EH (cell line): ENCODE results near the gene MEGF11.
A peak's percentile ranks its signal among the peaks of the same experiment; 100 is the strongest.
"Not testable (repeated sequence)": the region's sequence is repeated elsewhere in the genome, so short reads cannot be mapped to it uniquely, and the experiment has no call there.

Experiments used
- DNase-seq: peaks from one replicate; pipeline ENCODE4 v3.0.0-alpha.2; 2015; ENCODE audit warnings: low read depth

The MEGF11 gene

GRCh38 chr15:66025972-66026371, 227.6 kb downstream of the MEGF11 start:
- DNase-seq, result no peak

- no peak for DNase-seq
Observed at GRCh38 chr15:66025015-66025452, 228.5 kb downstream of the MEGF11 start.

DNA sequence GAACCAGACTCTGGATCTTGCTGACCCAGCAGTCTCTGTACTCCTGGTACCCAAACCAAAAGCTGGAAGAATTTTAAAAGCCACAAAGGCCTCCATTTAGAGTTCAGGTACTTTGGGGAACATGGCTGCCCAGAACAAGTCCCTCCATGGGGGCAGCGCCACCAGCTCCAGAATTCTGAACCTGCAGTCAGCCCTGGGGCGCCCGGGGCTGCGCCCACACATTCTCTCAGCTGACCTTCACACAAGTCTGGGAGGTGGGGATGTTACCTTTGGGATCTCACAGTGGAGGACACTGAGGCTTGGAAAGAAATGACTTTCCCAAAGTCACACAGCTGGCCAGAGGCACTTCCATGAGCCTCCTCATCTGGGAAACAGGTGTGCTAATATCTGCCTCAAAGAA, 229.4 kb downstream of the MEGF11 start:
- no peak for DNase-seq

GRCh38 chr15:66023311-66023972, 230.1 kb downstream of the MEGF11 start:
- no peak for DNase-seq

DNA sequence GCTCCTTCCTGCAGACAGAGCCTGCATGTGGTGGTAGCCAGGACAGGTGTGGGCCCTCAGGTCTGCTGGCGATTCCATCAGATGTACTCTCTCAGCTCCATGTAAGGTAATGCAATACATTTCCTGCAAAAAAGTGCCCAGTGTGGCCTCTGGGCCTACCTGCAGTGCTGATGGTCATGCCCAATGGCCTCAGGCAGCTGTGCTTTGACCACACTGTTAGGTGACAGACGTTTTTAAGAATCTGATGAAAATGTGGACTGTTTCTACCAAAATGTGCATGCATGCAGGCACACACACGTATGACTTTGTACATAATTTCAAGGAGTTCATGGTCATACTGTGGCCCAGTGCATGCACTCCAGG, 231.4 kb downstream of the MEGF11 start:
- DNase-seq, result no peak

DNA sequence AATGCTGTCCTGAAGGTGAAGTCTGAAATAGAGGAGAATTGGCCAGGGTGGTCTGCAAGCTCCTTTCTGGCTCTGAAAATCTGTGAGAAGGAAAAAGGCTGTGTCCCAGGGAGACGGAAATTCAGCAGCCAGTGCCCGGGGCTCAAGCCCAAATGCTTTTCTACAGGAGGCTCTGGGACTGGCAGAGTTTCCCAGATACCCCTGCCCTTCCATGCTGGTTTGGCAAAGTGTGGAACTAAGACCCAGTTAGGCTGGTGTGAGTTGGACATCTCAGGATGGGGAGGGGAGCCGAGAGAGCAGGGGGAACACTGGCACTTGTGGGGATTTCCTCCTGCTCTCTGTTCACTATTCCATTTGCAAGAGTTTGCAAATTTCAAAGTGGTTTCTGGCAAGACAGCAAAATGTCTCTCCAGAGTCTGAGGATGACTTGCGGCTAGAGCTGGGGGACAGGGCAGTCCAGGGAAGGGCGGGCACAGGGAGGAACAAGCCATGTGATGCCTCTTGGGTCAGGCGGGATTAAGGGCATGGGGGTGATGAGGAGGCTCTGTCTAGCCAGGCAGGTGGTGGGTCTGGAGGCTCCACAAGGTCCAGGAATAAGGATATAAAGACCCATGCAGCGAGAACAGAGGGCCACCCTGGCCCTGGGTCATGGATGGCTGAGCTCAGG, 231.9 kb downstream of the MEGF11 start:
- no peak for DNase-seq

DNA sequence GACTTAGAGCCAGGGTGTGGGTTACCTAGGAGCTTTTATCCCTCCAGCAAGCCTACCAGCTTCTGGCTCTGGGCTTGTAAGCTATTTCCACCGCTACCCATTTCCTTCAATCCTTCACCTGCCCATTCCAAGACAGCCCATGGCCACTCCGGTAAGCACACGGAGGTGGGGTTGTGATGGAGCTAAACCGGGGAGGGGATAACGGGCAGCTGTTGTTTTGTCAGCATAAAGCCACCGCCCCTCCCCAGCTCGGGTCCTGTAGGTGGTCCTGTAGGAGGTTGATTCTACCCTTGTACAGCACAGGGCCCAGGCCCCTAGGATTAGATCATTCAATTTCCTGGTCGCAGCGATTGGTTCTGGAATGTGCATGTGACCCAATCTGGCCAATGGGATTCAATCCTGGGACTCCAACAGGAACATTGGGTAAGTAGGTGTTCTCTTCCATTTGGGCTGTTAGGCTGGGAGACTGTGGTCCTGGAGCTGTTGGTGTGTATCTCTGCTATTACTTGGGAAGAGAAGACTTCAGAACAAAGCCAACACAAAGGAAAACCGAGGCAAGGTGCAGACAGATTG, 233.6 kb downstream of the MEGF11 start:
- no peak for DNase-seq

- DNase-seq, result no peak
Observed at GRCh38 chr15:66019368-66019767, 234.2 kb downstream of the MEGF11 start.

GRCh38 chr15:66018488-66018797, 235.1 kb downstream of the MEGF11 start:
- DNase-seq, result no peak

- DNase-seq, result no peak
Observed at GRCh38 chr15:66017792-66018487, 235.6 kb downstream of the MEGF11 start.

- no peak for DNase-seq
Observed at GRCh38 chr15:66017000-66017399, 236.6 kb downstream of the MEGF11 start.

DNA sequence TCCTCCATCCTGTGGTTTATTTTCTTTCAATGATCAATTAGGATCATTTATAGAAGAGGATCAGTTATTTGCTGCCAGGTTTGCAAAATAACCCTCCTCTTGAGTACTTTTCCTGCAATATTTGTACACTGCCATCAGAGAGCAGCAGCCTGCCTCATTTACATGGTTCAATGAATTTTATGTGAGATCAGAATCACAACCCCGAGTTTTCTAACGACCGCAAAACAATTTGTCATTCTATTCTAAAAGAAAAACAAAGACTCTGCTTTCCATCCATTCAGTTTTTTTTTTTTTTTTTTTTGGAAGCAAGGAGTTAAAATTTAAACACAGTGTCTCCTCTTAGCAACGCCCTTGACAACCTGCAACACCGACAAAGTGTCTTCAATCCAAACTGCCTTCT, 237.4 kb downstream of the MEGF11 start:
- DNase-seq, result no peak

DNA sequence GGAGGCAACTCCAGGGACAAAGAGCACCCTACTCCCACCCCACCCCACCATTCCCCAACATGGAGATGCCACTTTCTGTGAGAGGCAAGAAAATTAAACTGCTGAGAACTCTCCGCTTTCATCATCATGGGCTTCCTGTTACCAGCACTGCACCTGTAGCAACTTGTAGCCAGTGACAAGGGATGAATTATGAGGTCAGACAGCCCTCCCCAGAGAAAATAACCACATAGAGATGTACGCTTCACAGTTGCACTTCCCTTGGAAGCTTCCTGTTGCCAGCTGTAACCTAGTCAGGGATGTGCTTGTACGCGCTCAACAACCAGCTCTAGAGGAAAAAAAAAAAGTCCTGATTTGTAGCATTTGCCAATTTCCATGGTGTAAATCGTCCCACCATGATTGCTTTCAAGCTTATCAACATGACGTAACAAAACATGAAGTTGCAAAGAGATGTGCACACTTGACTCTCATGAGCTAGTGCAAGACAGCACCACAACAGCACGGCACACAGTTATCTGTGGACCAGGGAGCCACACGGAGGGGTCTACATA, 238.8 kb downstream of the MEGF11 start:
- DNase-seq, result no peak

DNA sequence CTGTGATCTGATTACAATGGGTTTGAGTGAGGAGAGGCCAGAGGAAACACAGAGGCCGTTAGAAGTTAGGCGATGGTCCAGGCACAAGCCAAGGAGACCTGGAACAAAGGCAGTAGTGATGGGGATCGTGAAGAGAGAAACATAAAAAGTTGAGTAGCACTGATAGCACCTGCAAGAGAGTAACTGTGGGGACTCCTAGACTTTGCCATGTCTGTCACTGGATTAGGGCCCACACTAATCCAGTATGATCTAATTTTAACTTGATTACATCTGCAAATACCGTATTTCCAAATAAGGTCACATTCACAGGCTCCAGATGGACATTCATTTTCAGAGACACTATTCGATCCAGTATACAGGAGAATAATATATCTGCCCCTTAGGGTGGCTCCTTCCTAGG, 239.5 kb downstream of the MEGF11 start:
- no peak for DNase-seq

DNA sequence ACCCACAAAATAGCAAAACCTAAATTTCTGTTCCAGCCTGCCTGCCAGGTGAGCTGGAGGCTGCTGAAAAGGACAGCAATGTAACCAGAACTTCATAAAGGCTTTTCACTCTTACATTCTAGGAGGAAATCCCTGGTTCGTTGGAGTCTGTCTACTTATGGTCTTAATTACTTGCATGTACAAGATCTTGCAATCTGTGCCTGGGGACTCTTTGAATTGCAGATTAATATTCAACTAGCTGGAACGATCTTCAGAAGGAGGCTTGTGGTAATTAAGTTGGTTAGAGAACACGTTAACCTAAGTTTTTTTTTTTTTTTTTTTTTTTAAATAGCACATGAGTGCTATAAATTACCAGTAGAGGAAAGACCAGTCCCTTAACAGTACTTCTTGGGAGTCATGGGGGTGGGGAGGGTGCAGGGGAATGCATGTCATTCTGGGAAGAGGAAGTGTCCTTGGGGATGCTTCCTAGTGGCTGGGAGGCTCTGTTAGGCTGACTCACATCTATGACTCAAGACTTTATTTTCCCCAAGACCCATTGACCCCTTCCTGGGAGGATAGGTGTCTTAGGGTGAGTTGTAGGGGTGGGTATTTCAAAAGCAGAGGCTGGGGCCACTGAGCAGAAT, 244.5 kb downstream of the MEGF11 start:
- peak; percentile 26 for DNase-seq

GRCh38 chr15:66007663-66008262, 245.8 kb downstream of the MEGF11 start:
- no peak for DNase-seq

- no peak for DNase-seq
Observed at GRCh38 chr15:66006986-66007385, 246.6 kb downstream of the MEGF11 start.

GRCh38 chr15:66004618-66005262, 248.8 kb downstream of the MEGF11 start:
- peak; percentile 49 for DNase-seq

GRCh38 chr15:66003129-66003528, 250.4 kb downstream of the MEGF11 start:
- not testable (repeated sequence) for DNase-seq

GRCh38 chr15:66001717-66002426, 251.7 kb downstream of the MEGF11 start:
- no peak for DNase-seq

GRCh38 chr15:66001042-66001441, 252.5 kb downstream of the MEGF11 start:
- DNase-seq, result no peak
